ENCODE data around the gene TUBA3D.
A peak's percentile ranks its signal among the peaks of the same experiment; 100 is the strongest.
"Not testable (repeated sequence)": the region's sequence is repeated elsewhere in the genome, so short reads cannot be mapped to it uniquely, and the experiment has no call there.

The TUBA3D gene

DNA sequence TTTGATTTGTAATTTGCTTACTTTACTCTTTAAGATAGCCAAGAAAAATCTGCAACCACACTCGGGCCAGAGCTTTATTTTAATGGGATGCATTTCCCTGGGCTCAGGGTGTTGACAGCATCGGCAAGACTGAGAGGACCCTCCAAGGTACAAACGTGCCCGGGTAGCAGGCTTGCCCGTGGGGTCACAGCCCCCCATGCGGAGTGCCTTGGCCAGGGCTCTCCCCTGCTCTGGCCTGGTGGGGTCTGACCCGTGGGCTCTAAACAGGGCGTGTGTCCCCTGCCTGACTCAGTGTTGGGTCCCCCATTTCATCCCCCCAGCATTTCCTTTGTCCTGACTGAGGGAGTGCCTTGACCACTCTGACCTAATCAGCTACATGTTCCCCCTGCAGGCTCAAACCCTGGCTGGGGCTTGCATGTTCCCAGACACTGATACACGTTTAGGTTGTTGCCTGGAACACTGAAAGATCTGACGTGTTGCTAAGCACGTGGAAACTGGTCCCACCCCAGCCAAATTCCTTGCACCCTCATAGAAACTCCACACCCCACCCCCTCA lies 9.1 kb downstream of the TUBA3D start:
- DNase-seq, result not testable (repeated sequence)

DNA sequence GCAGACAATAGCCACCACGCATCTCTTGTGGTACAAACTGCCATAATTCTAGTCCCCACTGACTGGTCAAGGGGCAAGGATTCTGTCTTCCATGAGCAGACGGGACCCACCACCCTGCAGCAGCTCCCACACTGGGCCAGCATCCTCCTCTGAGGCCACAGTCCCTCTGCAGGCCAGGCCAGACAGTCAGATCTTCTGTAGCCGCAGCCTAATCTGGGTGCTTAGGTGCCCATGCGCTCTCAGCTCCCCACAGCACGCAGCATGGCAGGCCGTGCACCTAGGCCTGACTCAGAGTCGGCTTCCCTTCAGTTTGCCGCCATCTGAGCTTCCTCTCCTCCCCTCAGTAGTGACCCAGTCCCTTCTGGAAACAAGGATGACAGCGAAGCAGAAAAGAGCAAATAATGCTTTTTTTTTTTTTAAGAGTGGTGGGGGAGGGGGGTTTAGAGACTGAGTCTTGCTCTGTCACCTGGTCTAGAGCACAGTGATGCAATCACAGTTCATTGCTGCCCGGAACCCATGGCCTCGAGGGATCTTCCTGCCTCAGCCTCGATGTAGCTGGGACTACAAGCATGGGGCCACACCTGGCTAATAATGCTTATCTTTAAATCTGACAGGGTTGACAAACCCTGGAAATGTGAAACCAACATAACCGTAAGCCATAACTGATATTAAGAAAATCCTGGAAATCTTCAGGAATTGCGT lies 10.4 kb downstream of the TUBA3D start:
- DNase-seq, result not testable (repeated sequence)

DNA sequence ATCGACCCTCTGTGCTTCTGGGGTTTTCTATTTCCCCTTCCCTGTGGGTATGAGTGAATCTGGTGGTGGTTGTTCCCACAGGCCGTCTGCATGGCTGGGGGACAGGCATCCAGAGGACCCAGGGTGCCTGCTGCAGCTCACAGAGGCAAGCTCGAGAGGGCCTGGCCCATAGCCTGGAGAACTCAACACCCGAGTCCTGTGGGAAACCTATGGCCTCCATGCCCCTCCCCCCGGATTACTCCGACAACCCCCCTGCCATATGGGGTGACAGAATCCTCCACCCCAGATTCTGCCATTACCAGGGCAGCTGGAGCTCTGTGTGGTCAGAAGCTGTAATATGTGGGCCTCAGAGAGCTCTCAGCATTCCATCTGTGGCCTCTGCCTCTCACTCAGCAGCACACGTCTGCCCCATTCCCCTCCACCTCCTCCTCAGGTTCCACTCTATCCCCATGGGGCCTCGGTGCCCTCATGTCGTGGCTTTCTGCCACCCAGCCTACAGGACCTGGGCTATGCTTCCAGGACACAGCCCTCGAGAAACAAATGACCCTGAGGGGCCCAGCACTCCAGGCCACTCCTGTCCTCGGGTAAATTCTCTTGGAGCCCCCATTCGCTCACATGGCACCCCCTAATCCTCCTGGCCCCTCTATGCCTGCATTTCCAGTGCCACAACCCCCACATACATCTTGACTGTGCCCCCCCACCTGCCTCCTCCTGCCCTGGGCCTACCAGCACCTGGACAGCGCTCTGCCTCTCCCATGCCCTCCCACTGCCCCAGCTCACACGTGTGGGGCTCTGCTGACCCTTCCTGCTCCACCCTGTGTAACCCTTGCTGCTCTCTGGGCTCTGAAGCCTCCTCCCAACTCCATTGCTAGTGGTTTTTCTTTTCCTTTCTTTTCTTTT lies 12.6 kb downstream of the TUBA3D start:
- no peak for DNase-seq

DNA sequence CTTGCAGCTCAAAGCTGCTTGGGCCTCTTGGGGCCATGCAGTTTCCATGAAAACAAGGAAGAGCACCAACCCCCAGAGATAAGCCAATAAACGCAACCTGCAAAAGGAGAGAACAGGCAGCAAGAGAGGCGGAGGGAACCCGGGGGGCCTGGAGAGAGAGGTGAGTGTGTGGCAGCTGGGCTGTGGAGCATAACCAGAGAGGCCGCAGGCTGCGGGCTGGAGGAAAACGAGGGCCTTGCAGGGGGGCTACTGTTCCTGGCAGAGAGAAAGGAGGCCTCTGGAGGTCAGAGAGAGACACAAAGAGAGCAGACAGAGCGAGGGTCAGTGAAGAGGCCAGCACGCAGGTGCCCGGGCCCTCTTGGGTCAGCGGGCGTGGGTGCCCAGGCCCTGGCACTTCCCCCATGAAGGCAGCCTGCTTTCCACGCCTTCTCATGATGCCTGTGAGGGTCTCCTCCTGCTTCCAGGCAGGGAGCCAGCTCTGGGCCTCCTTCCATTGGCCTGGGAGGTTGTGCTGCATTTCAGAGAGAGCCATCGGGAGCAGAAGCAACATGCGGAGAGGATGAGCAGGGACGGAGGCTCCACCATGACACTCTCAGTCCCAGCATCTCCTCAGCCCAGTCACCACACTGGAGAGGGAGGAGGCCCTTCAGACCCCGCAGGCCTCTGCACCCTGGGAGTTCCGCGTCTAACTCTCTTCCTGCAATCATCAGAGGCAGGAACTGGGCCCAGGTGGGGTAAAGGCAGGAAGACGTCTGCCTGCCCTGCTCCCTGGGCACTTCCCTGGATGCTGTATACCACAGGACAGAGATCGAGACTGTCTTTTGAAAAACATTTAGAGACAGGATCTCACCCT lies 14.9 kb downstream of the TUBA3D start:
- DNase-seq, result not testable (repeated sequence)

DNA sequence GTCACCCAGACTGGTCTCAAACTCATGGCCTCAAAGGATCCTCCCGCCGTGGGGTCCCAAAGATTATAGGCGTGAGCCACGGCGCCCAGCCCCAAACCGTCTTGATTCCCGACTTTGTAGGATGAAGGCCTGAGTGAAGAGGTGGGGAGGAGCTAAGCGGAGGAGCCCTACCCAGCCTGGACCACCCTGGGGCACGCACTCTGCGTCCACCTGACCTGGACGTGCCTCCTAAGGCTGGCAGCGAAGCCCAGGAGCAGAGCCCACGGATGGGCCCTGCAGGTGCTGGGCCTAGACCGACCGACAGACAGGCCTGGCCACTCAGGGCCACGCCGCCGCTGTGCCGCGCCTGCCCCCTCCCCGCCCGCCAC lies 15.5 kb downstream of the TUBA3D start:
- not testable (repeated sequence) for DNase-seq

DNA sequence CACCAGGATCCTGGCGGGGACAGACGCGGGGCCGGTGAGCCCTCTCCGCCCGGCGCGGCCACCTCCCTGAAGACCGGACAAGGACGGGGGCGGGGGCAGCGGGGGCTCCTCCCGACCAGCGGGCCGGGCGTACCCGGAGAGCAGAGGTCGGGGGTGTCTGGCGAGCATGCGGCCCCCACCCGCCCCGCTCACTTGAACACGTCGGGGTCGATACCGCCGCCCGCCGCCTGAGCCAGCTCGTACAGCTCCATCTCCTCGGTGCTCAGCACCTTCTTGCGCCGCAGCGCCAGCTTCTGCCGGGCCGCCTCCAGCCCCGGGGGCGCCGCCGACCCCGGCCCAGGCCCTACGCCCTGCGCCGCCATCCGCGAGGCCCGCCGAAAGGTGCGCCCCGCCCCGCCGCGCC lies 16.1 kb downstream of the TUBA3D start, which contains the start of gene MZT2A:
Gene MZT2A, minus strand, starts transcription at position 383 of the 403 bp plus-strand sequence. Its CDS starts 21 bp downstream, at position 362.
- DNase-seq, result peak; percentile 43

DNA sequence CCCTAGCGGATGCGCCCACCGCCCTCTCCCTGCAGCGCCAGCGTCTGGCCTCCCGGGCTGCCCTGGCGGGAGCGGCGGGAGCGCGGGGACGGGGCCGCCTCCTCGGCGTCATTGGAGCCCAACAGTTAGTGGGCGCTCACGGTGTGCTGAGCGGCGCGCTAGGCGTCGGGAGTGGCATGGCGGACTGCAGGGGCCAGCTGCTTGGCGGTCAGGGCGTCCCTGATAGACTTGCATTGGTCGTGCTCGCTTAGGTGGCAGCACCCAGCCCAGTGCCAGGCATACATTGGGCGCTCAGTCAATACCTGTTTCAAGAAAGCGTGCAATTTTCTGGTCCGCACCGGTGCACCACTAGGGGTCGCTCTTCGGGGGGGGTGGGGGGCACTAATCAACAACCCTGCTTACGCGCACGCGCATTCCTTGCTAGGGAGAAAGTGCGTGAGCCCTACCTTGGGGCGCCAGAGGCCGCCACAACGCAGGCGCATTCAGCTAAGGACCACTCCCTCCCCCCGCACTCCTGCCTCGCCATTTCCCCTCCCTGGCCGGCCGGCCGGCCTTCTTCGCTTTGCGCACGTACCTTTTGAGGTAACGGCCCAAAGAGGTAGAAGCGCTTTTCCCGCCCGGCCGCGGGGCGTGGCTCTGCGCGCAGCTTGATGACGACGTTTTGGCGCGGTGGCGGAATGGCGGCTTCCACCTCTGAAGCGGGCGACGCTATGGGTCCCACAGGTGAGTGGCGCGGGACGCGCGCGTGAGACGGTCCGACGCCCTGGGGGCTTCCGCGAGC lies 16.7 kb downstream of the TUBA3D start:
- peak; percentile 98 for DNase-seq

DNA sequence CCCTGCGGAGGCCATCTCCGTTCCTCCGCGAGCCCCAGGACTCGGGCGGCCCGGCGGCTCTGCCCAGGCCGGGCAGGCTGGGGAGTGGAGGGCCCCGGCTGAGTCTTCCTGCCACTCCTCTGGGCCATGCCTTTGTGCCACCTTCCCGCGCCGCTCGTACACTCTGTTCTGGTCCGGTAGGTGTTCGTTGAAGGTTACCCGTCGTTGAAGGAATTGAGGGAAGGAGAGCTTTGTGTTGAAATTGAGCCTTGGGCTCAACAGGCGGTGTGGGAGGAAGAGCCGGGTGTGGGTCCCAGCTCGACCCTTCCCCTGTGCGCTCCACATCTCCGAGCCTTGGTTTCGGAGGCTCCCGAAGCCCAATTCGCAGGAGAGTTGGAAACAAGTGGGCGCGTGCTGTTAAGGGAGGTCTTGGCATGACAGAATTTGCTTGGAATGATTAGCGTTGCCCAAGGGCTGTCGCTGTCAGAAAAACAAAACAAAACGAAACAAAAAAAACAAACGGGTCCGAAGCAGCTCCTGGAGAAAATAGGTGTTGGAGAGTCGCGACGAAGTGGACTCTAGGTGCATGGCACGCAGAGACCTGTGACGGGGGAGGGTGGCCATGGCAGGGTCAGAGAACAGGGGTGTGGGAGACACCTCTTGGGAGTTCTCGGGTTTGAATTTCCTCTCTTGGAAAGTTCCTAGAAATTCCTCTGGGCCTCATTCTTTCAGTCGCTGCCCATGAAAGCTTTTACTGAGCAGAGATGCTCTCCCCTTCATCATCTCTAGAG lies 17.5 kb downstream of the TUBA3D start:
- no peak for DNase-seq

DNA sequence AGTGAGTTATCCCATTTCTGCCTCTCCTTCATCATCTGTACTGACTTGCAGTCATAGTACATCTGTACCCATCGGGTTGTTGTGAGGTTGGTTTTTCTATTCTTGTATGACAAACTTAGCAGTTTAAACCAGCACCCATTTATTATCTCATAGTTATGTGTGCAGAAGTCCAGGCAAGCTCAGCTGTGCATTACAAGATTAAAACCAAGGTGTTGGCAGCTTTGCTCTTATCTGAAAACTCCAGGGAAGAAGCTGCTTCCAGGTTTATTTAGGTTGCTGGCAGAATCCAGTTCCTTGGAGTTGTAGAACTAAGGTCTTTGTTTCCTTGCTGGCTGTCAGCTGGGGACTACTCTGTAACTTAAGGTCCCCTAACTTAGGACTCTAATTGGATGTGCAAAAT lies 19.6 kb downstream of the TUBA3D start:
- not testable (repeated sequence) for DNase-seq

DNA sequence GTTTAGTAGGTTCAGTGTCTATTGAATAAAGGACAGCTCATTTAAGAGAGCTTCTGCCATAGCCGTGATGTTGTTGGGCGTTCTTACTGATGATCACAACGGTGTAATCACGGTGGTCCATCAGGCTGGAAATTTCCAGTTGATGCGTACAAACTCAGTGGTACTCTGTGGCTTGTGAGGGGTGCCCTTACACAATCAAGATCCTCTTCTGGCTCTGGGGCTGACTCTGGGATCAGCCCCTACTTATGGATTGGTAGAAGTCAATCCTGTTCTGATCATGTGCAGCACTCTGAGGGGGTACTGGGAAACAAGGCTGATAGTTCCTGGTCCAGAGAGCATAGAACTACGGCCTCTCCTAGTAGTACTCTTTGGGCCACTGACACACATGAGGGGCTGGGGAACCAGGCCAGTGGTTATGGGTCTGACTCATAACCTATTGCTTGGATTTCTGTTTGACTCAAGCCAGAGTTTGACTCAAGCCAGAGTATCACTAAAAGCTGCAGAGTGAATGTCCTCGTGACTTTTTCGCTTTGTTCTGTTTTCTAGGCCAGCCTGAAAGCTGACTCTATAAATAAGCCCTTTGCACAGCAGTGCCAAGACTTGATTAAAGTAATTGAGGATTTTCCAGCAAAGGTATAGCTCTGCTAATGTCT lies 22.5 kb downstream of the TUBA3D start:
- not testable (repeated sequence) for DNase-seq

DNA sequence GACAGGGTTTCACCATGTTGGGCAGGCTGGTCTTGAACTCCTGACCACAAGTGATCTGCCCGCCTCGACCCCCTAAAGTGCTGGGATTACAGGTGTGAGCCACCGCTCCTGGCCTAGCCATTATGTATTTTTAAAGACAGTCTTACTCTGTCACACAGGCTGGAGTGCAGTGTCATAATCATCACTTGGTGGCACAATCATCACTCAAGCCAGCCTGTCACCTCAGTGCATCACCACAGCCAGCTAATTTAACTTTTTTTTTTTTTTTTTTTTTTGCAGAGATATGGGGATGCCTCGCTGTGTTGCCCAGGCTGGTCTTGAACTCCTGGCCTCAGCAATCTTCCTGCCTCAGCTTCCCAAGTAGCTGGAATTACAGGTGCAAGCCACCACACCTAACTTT lies 27.7 kb downstream of the TUBA3D start:
- not testable (repeated sequence) for DNase-seq

DNA sequence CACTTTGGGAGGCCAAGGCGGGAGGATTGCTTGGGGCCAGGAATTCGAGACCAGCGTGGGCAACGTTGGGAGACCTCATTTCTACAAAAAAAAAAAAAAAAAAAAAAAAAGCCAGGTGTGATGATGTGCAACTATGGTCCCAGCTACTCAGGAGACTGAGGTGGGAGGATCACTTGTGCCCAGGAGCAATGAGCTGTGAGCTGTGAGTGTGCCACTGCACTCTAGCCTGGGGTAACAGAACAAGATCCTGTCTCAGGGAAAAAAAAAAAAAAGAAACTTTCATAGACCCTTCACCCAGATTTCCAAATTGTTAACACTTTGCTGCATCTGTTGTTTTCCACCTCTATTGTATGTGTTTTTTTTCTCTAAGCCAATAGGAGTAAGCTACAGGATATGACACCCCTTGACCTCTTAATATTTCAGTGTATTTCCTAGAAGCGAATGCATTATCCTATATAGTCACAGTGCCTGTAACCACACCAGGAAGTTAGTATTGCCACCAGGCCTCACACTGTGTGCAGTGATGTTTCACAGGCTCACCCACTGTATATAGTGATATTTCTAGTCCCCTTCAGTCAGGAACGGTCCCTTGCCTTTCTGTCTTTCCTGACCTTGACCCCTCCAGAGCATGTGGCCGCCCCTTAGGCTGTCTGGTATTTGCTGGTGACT lies 28.3 kb downstream of the TUBA3D start:
- not testable (repeated sequence) for DNase-seq

DNA sequence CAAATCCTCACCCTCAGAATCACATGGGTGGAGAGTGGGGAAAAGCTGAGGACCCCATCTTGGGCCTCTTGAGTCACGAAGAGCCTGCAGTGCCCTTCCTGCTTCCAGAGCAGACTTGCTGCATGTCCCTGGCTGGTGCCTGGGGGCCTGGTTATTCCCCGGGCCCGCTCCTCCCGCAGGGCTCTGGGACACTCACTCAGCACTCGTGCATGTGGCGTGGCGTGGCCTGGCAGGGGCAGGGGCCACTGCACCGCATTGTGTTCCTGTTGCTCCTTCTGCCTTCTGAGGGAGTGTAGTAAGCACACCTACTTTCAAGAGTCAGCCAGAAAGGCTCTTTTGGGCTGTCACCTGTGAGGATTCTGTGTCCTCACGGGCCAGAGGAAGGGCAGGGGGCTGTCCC lies 33.7 kb downstream of the TUBA3D start:
- no peak for DNase-seq

DNA sequence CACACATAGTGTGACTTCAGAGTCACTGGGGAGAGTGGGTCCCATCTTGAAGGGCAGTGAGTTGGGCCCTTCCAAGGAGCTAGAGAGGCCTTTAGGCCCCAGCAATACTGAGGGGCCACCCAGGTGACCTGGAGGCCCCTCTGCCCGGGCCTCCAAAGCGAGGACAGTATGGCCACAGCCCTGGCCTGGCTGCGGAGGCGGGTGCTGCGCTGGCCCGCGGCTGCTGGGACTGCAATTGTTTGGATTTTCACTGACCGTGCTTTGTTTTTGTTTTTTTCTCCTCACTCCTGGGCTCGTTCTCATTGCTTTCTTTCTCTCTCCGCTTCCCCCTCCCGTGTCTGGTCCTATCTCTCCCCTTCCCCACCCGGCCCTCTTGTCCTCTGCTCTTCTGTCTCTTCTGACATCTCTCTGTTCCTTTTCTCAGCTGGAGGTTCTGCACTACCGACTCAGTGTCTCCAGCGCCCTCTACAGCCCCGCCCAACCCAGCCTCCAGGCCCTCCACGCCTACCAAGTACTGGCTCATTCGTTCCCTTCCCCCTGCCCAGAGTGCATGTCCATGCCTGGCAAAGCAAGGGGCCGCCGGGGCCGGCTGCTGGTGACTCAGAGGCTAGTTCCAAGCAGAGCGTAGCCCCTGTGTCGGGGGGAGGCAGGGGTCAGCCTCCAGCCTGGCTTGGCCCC lies 35.5 kb downstream of the TUBA3D start:
- DNase-seq, result not testable (repeated sequence)

DNA sequence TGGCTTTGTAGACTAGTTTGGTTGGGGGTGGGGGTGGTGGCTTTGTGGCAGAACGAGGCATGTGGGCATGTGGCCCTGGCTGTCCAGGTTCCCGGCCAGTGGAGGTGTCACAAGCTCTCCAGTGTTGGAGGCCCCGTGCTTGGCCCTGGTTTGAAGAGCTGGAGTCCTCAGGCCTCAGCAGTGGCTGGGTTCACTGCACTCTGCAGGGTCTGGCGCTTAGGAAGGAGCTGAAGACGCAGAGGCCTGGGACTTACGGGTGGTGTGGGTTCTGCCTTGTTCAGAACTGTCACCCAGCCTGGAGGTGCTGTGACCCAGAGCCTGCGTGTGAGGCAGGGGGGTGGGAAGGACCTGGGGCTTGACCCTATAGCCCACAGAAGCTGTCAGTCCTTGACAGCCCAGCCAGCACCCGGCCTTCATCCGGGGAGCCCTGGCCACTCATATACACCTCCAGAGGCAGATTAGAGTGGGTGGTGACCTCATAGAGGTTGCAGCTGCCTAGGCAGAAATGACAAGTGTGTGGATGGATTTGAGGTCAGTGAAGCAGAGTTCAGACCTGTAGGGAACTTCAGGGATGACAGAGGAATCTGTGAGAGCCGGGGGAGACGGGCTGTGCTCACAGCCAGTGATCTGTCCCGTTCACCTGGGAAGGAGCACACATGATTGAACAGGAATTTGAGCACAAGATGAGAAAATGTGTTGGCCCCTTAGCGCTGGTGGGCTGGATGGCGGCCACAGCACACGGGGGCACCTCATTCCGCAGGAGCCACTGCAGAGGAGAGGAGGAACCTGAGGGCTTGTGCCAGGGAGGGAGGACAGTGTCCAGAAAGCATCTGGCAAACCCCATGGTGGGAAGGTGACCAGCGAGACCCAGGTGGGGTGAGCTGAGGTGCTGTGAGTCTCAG lies 36.3 kb downstream of the TUBA3D start:
- not testable (repeated sequence) for DNase-seq

DNA sequence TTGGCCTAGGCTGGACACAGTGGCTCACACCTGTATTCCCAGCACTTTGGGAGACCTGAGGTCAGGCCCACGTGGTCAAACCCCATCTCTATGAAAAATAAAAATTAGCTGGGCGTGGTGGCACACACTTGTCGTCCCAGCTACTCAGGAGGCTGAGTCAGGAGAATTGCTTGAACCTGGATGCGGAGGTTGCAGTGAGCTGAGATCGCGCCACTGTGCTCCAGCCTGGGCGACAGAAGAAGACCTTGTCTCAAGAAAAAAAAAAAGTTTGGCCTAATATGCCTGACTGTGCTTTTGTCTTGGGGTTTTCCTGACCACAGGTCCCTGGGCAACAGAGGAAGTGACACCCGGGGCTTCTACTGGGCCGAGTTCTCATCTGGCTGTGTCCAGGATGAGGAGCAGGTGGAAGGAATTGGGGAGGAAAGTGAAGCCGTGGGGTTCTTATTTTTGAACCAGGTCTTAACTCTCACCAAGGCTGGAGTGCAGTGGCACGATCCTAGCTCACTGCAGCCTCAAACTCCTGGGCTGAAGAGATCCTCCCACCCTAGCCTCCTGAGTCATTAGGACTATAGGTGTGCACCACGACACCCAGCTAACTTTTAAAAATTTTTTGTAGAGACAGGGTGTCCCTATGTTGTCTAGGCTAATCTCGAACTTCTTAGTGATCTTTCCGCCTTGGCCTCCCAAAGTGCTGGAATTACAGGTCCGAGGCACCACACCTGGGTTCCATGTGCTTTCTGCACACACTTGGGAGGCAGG lies 38.7 kb downstream of the TUBA3D start:
- DNase-seq, result not testable (repeated sequence)

DNA sequence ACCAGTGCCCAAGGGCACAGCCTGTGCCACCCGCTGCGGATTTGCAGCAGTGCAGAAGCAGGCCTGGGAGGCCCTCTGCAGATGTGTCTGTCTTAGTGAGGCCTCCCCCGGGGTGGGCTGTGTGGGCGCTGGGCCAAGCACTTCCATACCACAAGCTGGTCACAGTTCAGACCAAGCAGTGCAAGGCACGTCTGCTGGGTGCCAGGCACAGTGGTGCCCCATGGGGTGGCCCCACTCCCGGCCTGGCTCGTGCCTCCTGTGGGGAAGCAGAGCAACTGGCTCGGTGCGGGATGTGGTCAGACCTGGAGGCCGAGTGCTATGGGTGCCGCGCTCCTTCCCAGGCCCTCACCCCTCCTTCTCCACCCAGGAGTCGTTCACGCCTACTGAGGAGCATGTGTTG lies 39.3 kb downstream of the TUBA3D start:
- DNase-seq, result not testable (repeated sequence)
